ENCODE measurements around the gene SCGB2A2.

- TF ChIP-seq CTCF (conservative IDR thresholded peaks at IDR 0.05; ENCODE audit: low read depth in 2 of 2) = no peak
- TF ChIP-seq EZH2 (IDR thresholded peaks at IDR 0.05; ENCODE audit: low read depth, unreplicated experiment) = no peak
- no peak for TF ChIP-seq EZH2phosphoT487 (IDR thresholded peaks at IDR 0.05; ENCODE audit: unreplicated experiment)
Observed at GRCh38 chr11:62236187-62236586, 33.8 kb upstream of the SCGB2A2 start.

All from GM23338 (cell line).